Activated CD8-positive, alpha-beta T cell treated with anti-CD3 and anti-CD28 coated beads for 36 hours (primary cell): ENCODE data around the gene ZNF681. TPM values are rescaled to one million over a fixed set of nuclear protein-coding genes. Genes with fewer than 3 reads are reported as not detected.
"Not testable (repeated sequence)": the region's sequence is repeated elsewhere in the genome, so short reads cannot be mapped to it uniquely, and the experiment has no call there.

Experiments
- ATAC-seq: fragments of 200-7000 bp; cut with Tn5 transposase; one replicate; pipeline ENCODE4 v1.10.0; 2021; ENCODE audit warnings: mild to moderate bottlenecking, moderate library complexity
- CTCF ChIA-PET: fragments of 350-600 bp; sonication (Branson Sonifier 250); formaldehyde crosslinking; loops from one replicate; lab custom pipeline; 2021; ENCODE audit warnings: antibody characterized with exemption; lab: Charles Lee
- POLR2A ChIA-PET: fragments of 350-600 bp; sonication (Branson Sonifier 250); formaldehyde crosslinking; loops from one replicate; lab custom pipeline; 2021; ENCODE audit warnings: antibody characterized with exemption; lab: Charles Lee
- DNase-seq: peaks from one replicate; pipeline ENCODE4 v3.0.0-alpha.2; 2020
- H3K27ac Mint-ChIP-seq: one replicate; pipeline ENCODE4 v1.8.0; 2021; ENCODE audit warnings: mild to moderate bottlenecking, mixed read lengths
- H3K27me3 Mint-ChIP-seq: one replicate; pipeline ENCODE4 v1.8.0; 2021; ENCODE audit warnings: mixed read lengths
- H3K36me3 Mint-ChIP-seq: one replicate; pipeline ENCODE4 v1.8.0; 2021; ENCODE audit warnings: low read depth, mixed read lengths
- H3K4me1 Mint-ChIP-seq: one replicate; pipeline ENCODE4 v1.8.0; 2021; ENCODE audit warnings: low read depth, mixed read lengths
- H3K4me3 Mint-ChIP-seq: one replicate; pipeline ENCODE4 v1.8.0; 2021; ENCODE audit warnings: mild to moderate bottlenecking, moderate library complexity, mixed read lengths
- H3K9me3 Mint-ChIP-seq: one replicate; pipeline ENCODE4 v1.8.0; 2021; ENCODE audit warnings: mixed read lengths
- intact Hi-C: fragments of 100-400 bp; cut with micrococcal nuclease; formaldehyde crosslinking; loops from one replicate; pipeline ENCODE4 v1.10.0; 2022
- total RNA-seq, 2 experiments: library from RNA; stranded (reverse); gene quantifications; one replicate each; pipeline ENCODE4 v1.2.3, GENCODE V29; 2021
- TF ChIP-seq, protein P1 (sequence below): fragments of 200-600 bp; IDR thresholded peaks from one replicate; pipeline ENCODE4 v1.8.0; 2022; ENCODE audit warnings: antibody characterized with exemption, mild to moderate bottlenecking

The ZNF681 gene
- total RNA-seq, 2 experiments from 2014 or later: 5.0 to 6.4 TPM

DNA sequence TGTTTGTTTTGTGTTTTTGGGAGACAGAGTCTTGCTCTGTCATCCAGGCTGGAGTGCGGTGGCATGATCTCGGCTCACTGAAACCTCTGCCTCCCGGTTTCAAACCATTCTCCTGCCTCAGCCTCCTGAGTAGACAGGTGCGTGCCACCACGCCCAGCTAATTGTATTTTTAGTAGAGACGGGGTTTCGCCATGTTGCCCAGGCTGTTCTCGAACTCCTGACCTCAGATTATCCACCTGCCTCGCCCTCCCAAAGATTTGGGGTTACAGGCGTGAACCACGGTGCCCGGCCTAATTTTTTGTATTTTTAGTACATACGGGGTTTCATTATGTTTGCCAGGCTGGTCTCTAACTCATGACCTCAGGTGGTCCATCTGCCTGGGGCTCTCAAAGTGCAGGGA is 8.3 kb upstream of the ZNF681 start:
- Mint-ChIP-seq H3K27me3 (no peaks in the 10 kb centered on the region), H3K27ac (no peak overlapping the region), H3K36me3 (peaks cover 27% of the 10 kb centered on the region), H3K4me3 (no peak overlapping the region), H3K9me3 (peaks cover 2% of the 10 kb centered on the region), H3K4me1 (peaks cover 36% of the 10 kb centered on the region)
- DNase-seq: no peak
- no peak for ATAC-seq
- intact Hi-C loops: no loop called here
- CTCF ChIA-PET: no interaction called here
- POLR2A ChIA-PET: no interaction called here
- TF ChIP-seq, protein P1, sequence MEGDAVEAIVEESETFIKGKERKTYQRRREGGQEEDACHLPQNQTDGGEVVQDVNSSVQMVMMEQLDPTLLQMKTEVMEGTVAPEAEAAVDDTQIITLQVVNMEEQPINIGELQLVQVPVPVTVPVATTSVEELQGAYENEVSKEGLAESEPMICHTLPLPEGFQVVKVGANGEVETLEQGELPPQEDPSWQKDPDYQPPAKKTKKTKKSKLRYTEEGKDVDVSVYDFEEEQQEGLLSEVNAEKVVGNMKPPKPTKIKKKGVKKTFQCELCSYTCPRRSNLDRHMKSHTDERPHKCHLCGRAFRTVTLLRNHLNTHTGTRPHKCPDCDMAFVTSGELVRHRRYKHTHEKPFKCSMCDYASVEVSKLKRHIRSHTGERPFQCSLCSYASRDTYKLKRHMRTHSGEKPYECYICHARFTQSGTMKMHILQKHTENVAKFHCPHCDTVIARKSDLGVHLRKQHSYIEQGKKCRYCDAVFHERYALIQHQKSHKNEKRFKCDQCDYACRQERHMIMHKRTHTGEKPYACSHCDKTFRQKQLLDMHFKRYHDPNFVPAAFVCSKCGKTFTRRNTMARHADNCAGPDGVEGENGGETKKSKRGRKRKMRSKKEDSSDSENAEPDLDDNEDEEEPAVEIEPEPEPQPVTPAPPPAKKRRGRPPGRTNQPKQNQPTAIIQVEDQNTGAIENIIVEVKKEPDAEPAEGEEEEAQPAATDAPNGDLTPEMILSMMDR: no peak

DNA sequence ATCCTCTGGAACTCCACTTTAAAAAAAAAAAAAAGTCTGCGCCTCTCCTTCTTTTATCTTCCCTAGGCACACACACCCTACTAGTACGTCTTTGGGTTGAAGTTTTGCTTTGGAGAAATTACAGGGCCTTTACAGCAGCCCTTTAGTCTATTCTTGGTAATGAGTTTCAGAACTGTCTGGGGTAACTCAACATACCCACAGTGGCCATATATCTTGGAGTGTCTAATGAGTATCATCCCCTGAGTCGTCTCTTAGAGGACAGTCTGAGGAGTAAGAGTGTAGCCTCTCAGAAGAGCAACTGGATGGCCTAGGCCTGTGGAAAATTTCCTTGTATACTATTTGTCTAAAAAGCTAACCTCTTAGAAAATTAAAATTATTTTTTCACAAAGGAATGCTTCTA is 6.1 kb upstream of the ZNF681 start:
- DNase-seq (no peak), ATAC-seq (no peak)
- intact Hi-C loops: no loop called here
- Mint-ChIP-seq H3K27ac (no peak overlapping the region), H3K36me3 (peaks cover 14% of the 10 kb centered on the region), H3K4me3 (peak overlapping the region; percentile 32), H3K9me3 (peaks cover 4% of the 10 kb centered on the region), H3K27me3 (no peaks in the 10 kb centered on the region), H3K4me1 (peaks cover 27% of the 10 kb centered on the region)
- ChIA-PET POLR2A (no interaction called here), CTCF (no interaction called here)
- TF ChIP-seq, protein P1: no peak

DNA sequence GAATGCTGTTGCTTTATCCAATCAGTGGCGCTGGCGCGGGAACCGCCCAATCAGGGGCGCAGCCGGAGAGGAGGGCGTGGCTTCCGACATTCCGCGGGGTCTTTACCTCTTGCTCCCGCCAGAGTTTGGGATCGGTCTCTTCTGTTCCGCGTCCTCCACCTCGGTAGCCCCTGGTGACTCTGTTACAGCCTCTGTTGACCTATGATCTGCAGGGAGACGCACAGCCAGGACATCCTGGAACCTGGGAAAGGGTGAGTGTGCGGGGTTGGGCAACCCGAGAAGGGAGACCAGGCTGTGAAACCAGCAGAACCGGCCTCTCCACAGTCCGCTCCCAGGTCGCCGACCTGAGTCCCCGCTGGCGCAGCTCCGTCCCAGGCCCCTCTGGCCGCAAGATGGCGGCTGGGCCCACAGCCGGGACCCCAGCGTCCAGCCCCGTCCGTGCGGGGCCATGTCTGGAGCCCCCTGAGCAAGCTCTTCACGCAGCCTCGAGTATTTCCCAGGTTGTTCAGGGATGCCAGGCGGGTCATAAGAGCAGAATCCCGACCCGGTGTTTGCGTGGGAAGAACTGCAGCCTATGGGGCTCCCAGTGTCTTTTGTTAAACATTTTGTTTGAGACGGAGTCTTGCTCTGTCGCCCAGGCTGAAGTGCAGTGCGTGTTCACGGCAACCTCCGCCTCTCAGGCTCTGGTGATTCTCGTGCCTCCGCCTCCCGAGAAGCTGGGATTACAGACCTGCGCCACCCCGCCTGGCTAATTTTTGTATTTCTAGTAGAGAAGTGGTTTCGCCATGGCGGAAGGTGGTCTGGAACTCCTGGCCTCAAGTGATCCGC is 4.4 kb upstream of the ZNF681 start:
- H3K4me1 Mint-ChIP-seq: peaks cover 32% of the 10 kb centered on the region
- H3K9me3 Mint-ChIP-seq: peaks cover 4% of the 10 kb centered on the region
- DNase-seq: peak; percentile 90
- ATAC-seq: peak; percentile 75
- intact Hi-C loops: no loop called here
- ChIA-PET POLR2A (no interaction called here), CTCF (interaction anchor here (0.9 kb wide), 1 partner anchor 34 kb away, joined by 4 read pairs; no protein-coding TSS in a partner anchor)
- peak overlapping the region; percentile 84 for H3K27ac Mint-ChIP-seq
- TF ChIP-seq, protein P1: no peak
- no peaks in the 10 kb centered on the region for H3K27me3 Mint-ChIP-seq
- H3K4me3 Mint-ChIP-seq: peak overlapping the region; percentile 90
- H3K36me3 Mint-ChIP-seq: peaks cover 10% of the 10 kb centered on the region

DNA sequence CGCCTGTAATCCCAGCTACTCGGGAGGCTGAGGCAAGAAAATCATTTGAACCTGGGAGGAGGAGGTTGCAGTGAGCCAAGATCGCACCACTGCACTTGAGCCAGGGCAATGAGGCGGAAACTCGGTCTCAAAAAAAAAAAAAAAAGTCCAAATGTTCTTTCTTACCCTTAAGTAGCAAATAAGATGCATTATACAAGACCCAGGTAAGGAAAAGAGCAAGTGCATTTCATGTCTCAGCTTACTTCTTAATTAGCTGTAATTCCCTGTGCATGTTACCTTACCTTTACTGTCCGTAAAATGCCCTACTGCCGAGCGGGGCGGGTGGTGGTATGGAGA is 3.8 kb upstream of the ZNF681 start:
- peaks cover 4% of the 10 kb centered on the region for H3K9me3 Mint-ChIP-seq
- DNase-seq (no peak), ATAC-seq (no peak)
- no peaks in the 10 kb centered on the region for H3K27me3 Mint-ChIP-seq
- intact Hi-C loops: no loop called here
- peak overlapping the region; percentile 90 for H3K4me3 Mint-ChIP-seq
- H3K27ac Mint-ChIP-seq: peak overlapping the region; percentile 84
- CTCF ChIA-PET: no interaction called here
- H3K4me1 Mint-ChIP-seq: peaks cover 32% of the 10 kb centered on the region
- TF ChIP-seq, protein P1: no peak
- POLR2A ChIA-PET: interaction anchor here (0.6 kb wide), 1 partner anchor 29 kb away, joined by 3 read pairs; no protein-coding TSS in a partner anchor
- peaks cover 10% of the 10 kb centered on the region for H3K36me3 Mint-ChIP-seq

DNA sequence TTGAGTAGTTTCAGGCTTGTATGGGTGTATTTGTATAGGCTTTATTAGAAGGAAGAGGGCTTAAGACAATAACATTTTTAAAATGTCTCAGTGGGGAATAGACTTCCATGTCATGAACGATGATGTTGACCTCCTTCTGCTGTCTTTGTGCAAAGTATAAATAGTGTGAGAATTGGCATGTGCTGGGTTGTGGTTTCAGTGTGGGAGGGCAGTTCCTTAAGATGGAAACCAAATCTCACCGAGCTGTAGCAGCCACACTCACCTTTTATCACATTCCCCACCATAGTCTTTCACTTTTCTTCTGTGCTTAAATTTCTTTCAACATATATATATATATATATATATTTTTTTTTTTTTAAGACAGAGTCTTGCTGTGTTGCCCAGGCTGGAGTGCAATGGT is 1.6 kb upstream of the ZNF681 start:
- Mint-ChIP-seq H3K4me1 (peaks cover 32% of the 10 kb centered on the region), H3K36me3 (peaks cover 12% of the 10 kb centered on the region), H3K27ac (peak overlapping the region; percentile 61)
- POLR2A ChIA-PET: interaction anchor here (1.1 kb wide), 1 partner anchor 365 kb away, joined by 5 read pairs; the partner anchor contains the start of gene ZNF91
- peak; percentile 54 for DNase-seq
- H3K9me3 Mint-ChIP-seq, H3K27me3 Mint-ChIP-seq, ATAC-seq, intact Hi-C loops, H3K4me3 Mint-ChIP-seq, CTCF ChIA-PET: not testable (repeated sequence)

DNA sequence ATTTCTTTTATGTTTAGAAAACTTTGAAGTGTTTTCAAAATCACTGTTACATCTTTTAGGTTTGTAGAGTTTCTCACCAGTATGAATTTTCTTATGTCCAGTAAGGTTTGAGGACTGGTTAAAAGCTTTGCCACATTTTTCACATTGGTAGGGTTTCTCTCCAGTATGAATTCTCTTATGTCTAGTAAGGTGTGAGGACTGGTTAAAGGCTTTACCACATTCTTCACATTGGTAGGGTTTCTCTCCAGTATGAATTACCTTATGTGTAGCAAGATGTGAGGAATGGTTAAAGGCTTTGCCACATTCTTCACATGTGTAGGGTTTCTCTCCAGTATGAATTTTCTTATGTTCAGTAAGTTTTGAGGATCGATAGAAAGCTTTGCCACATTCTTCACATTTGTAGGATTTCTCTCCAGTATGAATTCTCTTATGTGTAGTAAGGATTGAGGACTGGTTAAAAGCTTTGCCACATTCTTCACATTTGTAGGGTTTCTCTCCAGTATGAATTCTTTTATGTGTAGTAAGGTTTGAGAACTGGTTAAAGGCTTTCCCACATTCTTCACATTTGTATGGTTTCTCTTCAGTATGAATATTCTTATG is 15.0 kb downstream of the ZNF681 start:
- ATAC-seq, POLR2A ChIA-PET, CTCF ChIA-PET, H3K27me3 Mint-ChIP-seq, DNase-seq, H3K4me3 Mint-ChIP-seq, H3K27ac Mint-ChIP-seq, H3K4me1 Mint-ChIP-seq, intact Hi-C loops: not testable (repeated sequence)
- Mint-ChIP-seq H3K9me3 (peaks cover 38% of the 10 kb centered on the region), H3K36me3 (peaks cover 51% of the 10 kb centered on the region)

DNA sequence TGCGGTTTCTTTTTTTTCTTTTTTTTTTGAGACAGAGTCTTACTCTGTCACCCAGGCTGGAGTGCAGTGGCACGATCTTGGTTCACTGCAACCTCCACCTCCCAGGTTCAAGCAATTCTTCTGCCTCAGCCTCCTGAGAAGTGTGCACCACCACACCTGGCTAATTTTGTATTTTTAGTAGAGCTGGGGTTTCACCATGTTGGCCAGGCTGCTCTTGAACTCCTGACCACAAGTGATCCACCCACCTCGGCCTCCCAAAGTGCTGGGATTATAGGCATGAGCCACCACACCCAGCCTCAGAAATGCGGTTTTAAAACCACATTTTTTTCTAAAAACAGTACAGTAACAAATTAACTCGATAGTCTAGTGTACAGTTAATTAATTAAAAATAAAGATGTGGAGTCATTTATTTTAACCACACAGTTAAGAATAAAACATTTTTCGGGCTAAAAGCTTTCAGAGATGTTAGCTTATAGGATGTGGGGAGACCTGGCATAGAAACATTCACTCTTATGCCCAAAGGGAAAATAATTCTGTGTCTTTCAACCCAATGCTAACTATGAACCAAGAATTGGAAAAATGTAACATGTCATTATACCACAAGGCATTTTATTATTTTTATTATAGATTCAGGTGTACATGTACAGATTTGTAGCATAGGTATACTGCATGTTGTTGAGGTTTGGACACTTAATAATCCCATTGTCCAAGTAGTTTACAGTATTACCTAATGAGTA is 27.8 kb downstream of the ZNF681 start:
- H3K9me3 Mint-ChIP-seq: peaks cover 12% of the 10 kb centered on the region
- CTCF ChIA-PET, intact Hi-C loops, POLR2A ChIA-PET, H3K27me3 Mint-ChIP-seq, H3K4me1 Mint-ChIP-seq, H3K27ac Mint-ChIP-seq, DNase-seq, ATAC-seq, H3K36me3 Mint-ChIP-seq, H3K4me3 Mint-ChIP-seq: not testable (repeated sequence)

DNA sequence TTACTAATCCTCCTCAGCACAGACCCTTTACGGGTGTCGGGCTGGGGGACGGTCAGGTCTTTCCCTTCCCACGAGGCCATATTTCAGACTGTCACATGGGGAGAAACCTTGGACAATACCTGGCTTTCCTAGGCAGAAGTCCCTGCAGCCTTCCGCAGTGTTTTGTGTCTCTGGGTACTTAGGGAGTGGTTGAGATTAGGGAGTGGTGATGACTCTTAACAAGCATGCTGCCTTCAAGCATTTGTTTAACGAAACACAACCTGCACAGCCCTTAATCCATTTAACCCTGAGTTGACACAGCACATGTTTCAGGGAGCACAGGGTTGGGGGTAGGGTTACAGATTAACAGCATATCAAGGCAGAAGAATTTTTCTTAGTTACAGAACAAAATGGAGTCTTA is 34.5 kb downstream of the ZNF681 start:
- intact Hi-C loops, H3K4me1 Mint-ChIP-seq, POLR2A ChIA-PET, H3K36me3 Mint-ChIP-seq, ATAC-seq, H3K27ac Mint-ChIP-seq, H3K9me3 Mint-ChIP-seq, DNase-seq, CTCF ChIA-PET, H3K4me3 Mint-ChIP-seq, H3K27me3 Mint-ChIP-seq: not testable (repeated sequence)
